ENCODE results near the gene PSG11.
"Not testable (repeated sequence)": the region's sequence is repeated elsewhere in the genome, so short reads cannot be mapped to it uniquely, and the experiment has no call there.

Gene PSG11

GRCh38 chr19:43026369-43026768, at the start of gene PSG11:
PSG11 (minus strand) TSS chr19:43026469; CDS start chr19:43026372, 97 bp downstream.
- CTCF ChIA-PET, result interaction anchor here (0.6 kb wide), 1 partner anchor 42 kb away, joined by 3 read pairs; no protein-coding TSS in a partner anchor
- DNase-seq (ENCODE audit: low spot score); POLR2A ChIA-PET (ENCODE audit: low non-redundant PET); H3K27ac ChIP-seq: not testable (repeated sequence)

DNA sequence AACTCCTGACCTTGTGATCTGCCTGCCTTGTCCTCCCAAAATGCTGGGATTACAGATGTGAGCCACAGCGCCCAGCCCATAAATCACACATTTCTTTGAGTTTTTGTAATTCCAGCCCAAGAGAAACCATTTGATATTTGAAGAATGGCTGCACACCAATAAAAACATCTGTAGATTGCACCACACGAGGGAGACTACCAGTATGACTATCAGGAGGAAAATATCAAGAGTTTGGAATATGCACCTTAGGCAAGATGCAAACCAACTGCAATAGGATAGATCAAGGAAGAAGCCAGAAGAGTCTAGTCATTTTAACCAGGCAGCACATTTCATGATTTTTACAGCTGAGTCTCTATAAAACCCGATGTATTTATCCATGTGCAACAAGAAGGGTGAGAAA, 36.1 kb upstream of the PSG11 start:
- DNase-seq (ENCODE audit: low spot score); H3K27ac ChIP-seq; CTCF ChIA-PET; POLR2A ChIA-PET (ENCODE audit: low non-redundant PET): not testable (repeated sequence)

DNA sequence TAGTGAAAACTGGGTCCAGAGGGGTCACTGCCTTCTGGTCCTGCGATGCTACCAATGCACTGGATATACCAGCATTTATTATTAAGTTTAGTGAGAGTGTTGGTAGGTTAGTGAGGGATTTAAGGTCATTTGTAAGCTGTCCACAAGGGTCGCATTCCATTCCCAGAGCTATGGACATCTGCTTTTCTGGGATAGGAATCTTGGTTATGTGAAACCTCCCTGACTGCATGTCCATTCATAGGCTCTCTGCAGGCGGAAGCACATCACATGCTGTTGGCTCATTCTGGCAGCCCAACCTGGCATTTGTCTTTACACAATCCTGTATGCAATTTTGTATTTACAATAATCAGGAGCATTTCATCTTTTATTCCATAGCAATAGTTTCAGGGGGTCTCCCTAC, 35.1 kb upstream of the PSG11 start:
- DNase-seq (ENCODE audit: low spot score); POLR2A ChIA-PET (ENCODE audit: low non-redundant PET); H3K27ac ChIP-seq; CTCF ChIA-PET: not testable (repeated sequence)

DNA sequence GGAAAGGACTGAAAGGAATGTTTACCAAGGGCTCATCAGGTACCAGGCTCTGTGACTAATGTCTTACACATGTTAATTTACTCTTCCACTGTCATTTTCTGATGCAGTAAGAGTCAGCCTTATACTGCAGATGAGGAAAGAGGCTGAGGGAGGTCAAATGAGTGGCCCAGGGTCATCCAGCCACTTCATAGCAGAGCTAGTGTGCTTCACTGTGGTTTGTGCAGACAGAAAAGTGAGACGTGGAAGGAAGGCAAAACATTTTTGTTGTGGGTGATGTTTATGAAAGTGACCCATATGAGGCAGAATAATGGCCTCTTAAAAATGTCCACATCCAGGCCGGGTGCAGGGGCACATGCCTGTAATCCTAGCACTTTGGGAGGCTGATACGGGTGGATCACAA, 34.0 kb upstream of the PSG11 start:
- CTCF ChIA-PET; H3K27ac ChIP-seq; POLR2A ChIA-PET (ENCODE audit: low non-redundant PET); DNase-seq (ENCODE audit: low spot score): not testable (repeated sequence)

DNA sequence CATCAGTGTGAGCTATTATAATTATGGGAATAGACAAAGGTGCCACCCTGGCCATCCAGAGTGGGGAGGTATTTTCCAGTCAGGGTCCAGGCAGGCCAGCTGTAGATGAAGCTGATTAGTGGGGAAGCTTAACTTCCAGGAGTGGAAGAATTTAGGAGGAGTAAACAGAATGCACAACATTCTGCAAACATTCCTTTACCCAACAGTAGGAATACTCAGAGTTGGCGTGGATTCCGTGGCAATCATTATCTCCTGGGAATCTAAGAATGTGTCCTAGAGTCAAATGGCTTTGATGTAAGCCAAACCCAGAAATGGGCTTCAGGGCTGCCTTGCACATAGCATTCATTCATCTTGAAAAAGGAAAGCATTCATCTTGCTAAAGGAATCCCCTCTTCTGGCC, 33.2 kb upstream of the PSG11 start:
- CTCF ChIA-PET; DNase-seq (ENCODE audit: low spot score); POLR2A ChIA-PET (ENCODE audit: low non-redundant PET): not testable (repeated sequence)

GRCh38 chr19:43058440-43058839, 32.2 kb upstream of the PSG11 start:
- POLR2A ChIA-PET (ENCODE audit: low non-redundant PET); CTCF ChIA-PET; DNase-seq (ENCODE audit: low spot score); H3K27ac ChIP-seq: not testable (repeated sequence)

More for the DNA sequence above, 33.2 kb upstream of the PSG11 start:
- not testable (repeated sequence) for H3K27ac ChIP-seq

- CTCF ChIA-PET, result interaction anchor here (0.9 kb wide), 1 partner anchor 16 kb away, joined by 3 read pairs; no protein-coding TSS in a partner anchor
- DNase-seq (ENCODE audit: low spot score); POLR2A ChIA-PET (ENCODE audit: low non-redundant PET); H3K27ac ChIP-seq: not testable (repeated sequence)
Observed at GRCh38 chr19:43047966-43048365, 21.7 kb upstream of the PSG11 start.

DNA sequence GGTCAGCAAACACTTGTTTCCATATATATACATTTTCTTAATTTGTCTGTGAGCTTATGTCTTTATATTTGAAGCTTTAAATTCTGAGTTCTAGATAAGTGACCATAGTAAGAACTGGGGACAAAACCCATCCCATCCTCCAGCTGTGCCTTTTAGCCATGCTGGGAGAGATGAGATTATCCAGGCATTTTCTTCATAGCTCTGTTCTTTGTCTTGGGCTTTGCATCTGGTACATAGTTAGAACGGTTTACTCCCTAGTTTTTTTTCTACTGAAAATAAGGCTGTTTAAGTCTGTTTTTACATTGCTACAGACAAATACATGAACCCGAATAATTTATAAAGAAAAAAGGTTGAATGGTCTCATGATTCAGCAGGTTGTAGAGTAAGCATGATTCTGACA, 20.3 kb upstream of the PSG11 start:
- POLR2A ChIA-PET (ENCODE audit: low non-redundant PET); H3K27ac ChIP-seq; DNase-seq (ENCODE audit: low spot score); CTCF ChIA-PET: not testable (repeated sequence)

DNA sequence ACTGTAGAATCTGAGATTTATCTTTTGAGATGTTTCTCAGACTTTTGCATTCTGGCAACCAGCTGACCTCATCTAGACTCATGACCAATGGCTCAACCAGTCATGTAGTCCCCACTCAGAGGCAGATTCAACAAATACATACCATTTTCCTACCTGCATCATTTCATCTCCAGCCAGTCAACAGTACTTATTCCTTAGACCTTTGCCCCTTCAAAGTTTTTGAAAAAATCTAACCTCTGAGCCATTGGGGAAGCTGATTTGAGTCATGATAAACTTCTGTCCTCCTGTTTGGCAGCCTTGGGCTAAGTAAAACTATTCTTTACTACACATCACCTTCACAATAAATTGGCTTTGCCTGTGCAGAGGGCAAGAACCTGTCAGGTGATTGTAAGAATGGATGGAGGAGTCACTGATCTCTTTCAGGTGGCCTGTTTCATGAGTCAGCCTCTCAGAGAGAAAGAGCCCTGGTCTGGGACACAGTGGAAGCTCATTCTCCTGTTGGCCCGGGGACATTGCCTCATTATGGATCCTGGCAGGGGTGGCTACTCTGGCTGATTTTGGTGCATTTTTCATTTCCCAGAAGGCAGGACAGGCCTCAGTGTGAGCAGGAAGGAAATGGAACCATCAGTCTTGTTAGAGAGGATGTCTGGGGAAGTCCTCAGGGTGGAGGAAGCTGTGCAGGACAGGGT, 17.4 kb upstream of the PSG11 start:
- POLR2A ChIA-PET (ENCODE audit: low non-redundant PET); CTCF ChIA-PET; DNase-seq (ENCODE audit: low spot score): not testable (repeated sequence)

GRCh38 chr19:43031645-43032044, 5.4 kb upstream of the PSG11 start:
- H3K27ac ChIP-seq; POLR2A ChIA-PET (ENCODE audit: low non-redundant PET); DNase-seq (ENCODE audit: low spot score): not testable (repeated sequence)
- CTCF ChIA-PET, result interaction anchor here (1.1 kb wide), 1 partner anchor 16 kb away, joined by 3 read pairs; no protein-coding TSS in a partner anchor

More for the DNA sequence above, 17.4 kb upstream of the PSG11 start:
- not testable (repeated sequence) for H3K27ac ChIP-seq

DNA sequence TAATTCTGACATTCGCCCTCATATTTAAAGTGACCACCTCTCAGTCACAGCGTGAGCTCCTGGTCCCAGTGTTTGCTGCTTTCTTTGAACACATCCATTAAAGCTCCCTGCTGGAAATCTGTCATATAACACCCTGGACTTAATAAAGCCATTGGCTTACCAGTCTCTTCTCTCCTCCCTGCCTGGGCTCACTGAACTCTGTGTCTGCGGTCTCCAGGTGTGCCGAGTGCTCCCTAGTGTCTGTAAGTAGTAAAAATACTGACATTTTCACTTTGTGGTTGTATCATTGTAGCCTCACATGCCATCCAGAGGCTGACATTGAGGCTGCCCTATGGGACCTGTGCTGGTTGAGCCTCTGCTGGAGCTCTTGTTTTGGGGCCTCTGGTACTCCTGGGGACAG, 2.6 kb upstream of the PSG11 start:
- no peak overlapping the region for H3K27ac ChIP-seq
- DNase-seq (ENCODE audit: low spot score), result no peak
- ChIA-PET POLR2A (ENCODE audit: low non-redundant PET) (no interaction called here), CTCF (no interaction called here)
- TF ChIP-seq, protein P1, sequence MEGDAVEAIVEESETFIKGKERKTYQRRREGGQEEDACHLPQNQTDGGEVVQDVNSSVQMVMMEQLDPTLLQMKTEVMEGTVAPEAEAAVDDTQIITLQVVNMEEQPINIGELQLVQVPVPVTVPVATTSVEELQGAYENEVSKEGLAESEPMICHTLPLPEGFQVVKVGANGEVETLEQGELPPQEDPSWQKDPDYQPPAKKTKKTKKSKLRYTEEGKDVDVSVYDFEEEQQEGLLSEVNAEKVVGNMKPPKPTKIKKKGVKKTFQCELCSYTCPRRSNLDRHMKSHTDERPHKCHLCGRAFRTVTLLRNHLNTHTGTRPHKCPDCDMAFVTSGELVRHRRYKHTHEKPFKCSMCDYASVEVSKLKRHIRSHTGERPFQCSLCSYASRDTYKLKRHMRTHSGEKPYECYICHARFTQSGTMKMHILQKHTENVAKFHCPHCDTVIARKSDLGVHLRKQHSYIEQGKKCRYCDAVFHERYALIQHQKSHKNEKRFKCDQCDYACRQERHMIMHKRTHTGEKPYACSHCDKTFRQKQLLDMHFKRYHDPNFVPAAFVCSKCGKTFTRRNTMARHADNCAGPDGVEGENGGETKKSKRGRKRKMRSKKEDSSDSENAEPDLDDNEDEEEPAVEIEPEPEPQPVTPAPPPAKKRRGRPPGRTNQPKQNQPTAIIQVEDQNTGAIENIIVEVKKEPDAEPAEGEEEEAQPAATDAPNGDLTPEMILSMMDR (conservative IDR thresholded peaks at IDR 0.05; ENCODE audit: low read depth), result no peak

DNA sequence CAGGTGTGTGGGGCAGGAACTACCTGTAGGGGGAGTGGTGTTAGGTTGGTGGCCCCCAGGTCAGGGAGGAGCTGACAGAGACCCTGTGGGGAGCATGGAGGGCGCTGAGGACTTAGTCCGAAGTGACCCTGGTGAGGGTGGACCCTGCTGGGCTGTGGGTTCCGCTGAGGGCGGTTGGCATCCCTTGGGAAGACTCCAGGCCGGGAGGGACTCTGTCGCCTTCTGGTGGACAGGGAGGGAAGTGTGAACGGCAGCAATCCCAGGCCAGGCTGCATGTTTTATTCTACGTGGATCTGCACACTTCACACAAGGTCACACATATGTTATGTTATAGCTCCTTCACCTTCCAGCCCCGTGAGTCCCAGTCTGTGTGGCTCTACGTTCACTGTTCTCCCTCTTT, 1.7 kb upstream of the PSG11 start:
- DNase-seq (ENCODE audit: low spot score); H3K27ac ChIP-seq; CTCF ChIA-PET; POLR2A ChIA-PET (ENCODE audit: low non-redundant PET): not testable (repeated sequence)

DNA sequence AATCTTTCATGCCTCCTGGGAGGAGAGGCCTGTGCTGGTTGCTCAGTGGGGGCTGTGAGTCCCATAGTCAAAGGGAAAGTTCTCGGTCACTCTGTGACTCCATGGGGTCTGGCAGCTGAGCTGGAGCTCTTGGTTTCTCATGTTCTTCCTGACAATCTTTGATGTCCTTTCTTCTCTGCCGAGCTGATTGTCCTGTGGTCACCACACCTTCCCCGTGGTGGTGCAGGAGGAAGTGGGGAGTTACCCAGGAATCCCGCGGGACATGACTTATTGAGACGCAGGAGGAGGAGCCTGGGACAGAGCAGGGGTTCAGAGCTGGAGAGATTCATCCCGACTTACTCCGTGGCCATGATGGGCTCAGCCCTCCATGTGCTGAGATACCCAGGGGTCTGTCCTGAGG, 792 bp upstream of the PSG11 start:
- DNase-seq (ENCODE audit: low spot score); H3K27ac ChIP-seq; POLR2A ChIA-PET (ENCODE audit: low non-redundant PET): not testable (repeated sequence)
- CTCF ChIA-PET, result interaction anchor here (0.6 kb wide), 1 partner anchor 41 kb away, joined by 3 read pairs; no protein-coding TSS in a partner anchor

- POLR2A ChIA-PET (ENCODE audit: low non-redundant PET), result not testable (repeated sequence)
- H3K27ac ChIP-seq, result peak overlapping the region; percentile 80; the same call in 1 of the 2 replicates
- CTCF ChIA-PET, result interaction anchor here (0.6 kb wide), 1 partner anchor 83 kb away, joined by 3 read pairs; no protein-coding TSS in a partner anchor
- peak; percentile 11 for DNase-seq (ENCODE audit: low spot score)
Observed at GRCh38 chr19:43022098-43022497, 4.2 kb downstream of the PSG11 start.

DNA sequence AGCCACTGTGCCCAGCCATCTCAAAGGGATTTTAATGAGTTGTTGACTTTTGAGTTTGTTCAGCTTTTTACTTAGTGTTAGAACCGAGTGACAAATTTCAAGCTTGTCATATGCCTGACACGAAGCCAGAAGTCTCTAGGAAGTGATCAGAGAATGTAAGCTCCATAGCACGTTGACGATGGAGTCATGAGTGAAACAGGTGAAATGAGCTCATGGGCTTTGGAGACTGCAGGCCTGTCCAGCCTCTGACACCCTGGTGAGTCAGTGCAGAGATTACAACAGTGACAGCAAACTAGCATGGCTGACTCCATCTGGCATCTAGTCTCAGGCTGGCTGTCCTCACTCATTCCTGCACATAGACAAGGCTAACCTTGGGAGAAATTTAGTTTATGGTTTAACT, 4.6 kb downstream of the PSG11 start:
- POLR2A ChIA-PET (ENCODE audit: low non-redundant PET), result not testable (repeated sequence)
- DNase-seq (ENCODE audit: low spot score), result peak; percentile 80
- CTCF ChIA-PET, result interaction anchor here (0.6 kb wide), 1 partner anchor 45 kb away, joined by 3 read pairs; no protein-coding TSS in a partner anchor
- H3K27ac ChIP-seq, result peak overlapping the region; percentile 63
